NCI-H748 treated with DMSO at 0.1 percent for 48 hours (cell line): Measurements from ENCODE around the gene HERPUD1.
"Not testable (repeated sequence)": the region's sequence is repeated elsewhere in the genome, so short reads cannot be mapped to it uniquely, and the experiment has no call there.

Experiments
- DNase-seq: peaks from one replicate; lab custom pipeline; 2025; lab: John Stamatoyannopoulos, UW

HERPUD1 gene

DNA sequence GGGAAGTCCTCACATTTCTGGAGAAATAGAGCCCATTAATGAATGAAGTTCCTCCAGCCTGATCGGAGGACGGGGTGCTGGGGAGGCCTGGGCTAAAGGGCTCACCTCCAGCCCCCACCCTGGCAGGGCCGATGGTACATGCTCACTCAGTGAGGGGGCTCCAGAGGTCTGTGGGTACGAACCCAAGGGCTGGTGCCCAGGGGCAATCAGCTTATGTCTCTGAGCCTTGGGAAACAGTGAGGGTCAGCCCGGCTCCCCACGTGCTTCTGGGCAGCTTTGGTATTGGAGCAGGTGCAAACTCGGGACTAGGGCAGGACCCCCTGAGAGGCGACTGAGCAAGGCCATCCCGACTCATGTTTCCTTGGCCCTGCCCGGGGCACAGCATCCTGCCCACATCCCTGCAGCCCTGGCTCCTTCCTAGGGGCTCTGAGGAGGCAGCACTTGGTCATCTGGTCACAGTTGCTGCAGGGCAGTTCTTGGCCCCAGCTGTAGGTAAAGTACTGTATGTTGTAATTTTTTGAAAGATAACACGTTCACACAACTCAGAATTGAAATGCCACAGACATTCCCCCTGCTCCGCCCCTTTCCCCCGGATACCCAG, 28.8 kb downstream of the HERPUD1 start:
- DNase-seq, result no peak

DNA sequence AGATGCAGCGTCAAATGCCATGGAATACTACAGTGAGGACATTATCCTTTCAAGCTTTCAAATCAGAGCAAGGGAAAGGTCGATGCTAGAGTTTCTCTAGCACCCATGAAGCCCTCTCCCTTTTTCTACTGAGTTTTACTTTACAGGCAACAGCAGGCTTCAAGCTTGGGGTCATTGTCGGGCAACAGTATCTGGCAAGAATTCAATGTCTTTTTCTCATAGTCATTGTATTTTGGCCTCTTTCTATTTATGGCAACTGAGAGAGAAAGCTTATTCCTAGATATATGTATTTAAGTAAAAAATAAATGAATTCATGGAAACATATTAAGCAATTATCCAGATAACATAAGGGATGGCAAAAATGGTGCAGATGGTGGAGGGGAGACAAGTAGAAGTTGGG, 29.4 kb downstream of the HERPUD1 start:
- no peak for DNase-seq

DNA sequence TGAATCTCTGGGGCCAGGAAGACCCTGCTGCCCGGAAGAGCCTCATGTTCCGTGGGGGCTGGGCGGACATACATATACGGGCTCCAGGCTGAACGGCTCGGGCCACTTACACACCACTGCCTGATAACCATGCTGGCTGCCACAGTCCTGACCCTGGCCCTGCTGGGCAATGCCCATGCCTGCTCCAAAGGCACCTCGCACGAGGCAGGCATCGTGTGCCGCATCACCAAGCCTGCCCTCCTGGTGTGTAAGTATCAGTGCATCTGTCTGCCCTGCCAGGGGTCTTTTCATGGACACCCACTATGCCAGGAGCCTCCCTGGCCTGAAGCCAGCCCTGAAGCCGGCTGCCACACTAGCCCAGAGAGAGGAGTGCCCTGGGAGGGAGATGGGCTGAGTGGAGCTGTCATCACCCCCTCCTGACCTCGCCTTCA, 29.9 kb downstream of the HERPUD1 start, which contains the start of gene CETP:
CETP (plus strand) TSS at position 100 of the 431 bp plus-strand sequence; CDS start at position 130, 30 bp downstream.
- DNase-seq, result no peak

DNA sequence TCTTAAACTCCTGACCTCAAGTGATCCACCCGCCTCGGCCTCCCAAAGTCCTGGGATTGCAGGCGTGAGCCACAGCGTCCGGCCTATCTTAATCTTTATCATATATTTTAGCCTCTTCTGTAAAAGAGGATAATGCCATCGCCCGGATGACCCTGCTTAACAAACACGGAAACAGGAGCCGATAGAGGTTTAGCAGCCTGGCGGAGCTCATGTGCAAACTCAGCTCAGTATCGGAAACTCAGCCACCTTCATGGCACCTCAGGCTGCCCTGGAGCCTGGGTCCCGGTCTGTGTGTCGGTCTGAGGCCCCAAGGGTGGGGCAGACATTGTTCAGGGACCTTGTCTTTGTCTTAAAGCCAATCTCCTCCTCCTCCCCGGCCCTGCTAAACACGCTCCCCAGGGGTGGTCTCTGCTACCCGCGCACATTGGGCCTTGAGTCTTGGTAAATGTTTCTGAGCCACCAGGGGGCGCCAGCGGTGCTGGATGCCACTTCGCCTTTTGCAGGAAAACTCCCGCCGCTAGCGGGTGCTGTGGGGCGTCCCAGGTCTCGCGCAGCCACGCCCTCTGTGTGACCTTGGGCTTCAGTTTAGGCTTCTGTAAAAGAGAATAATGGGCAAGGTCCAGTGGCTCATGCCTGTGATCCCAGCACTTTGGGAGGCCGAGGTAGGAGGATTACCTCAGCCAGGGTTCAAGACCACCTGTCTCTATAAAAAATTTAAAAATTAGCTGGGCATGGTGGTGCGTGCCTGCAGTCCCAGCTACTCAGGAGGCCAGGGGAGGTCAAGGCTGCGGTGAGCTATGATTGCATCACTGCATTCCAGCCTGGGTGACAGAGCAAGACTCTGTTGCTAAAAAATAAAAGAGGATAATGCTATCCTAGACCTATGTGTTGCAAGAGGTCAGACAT, 32.6 kb downstream of the HERPUD1 start:
- no peak for DNase-seq

DNA sequence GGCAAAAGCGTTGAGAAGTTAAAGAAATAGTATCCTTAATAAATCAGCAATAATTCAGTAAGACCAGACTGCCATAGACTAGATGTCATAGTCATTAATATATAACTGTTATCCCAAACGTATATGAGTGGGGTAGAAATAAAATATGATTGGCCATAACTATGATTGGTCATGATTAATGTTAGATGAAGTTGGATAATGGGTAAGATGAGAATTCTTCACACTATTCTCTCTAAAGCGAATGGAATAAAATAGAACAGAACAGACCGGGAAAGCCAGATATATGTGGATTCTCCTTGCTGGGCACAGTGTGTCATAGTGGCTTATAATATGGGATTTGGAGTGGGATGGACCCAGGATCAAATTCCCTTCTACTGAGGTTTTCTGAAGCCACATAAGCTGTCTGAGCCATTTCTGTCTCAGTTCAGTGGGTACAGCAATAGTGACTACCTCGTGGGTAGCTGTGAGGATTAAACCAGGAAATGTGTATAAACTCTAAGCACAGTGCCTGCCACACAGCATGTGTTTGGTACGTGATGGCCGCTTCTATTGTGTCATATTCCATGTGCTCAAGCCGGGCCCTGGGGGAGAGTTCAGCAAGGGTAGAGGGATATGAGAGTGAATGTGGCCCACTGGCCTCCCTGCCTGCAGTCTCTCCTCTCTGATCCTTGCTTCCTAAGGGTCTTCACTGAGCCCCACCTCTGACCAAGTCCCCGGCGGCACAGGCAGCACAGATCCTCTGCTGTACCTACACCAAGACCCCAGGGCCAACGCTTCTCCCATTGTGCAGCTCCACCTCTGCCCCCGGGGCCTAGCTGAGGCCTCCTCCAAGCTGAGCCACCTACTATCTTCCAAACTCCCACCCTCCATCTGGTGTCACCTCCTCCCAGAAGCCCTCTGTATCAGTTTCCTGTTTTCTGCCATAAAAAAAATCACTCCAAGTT, 33.5 kb downstream of the HERPUD1 start:
- DNase-seq, result no peak

DNA sequence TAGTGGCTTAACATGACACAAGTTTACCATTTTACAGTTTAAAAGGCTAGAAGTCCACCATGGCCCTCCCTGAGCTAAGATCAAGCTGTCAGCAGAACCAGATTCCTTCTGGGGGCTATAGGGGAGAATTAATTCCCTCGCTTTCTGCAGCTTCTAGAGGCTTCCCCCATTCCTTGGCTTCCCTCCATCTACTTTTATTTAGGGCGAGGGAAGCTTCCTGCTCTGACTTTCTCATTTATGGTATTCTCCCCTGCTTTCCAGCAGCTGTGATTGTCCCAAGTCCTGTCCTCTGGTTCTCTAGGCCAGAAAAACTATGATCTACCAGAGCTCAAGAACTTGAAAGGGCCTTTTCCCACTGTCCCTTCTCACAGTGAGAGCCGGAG, 34.1 kb downstream of the HERPUD1 start:
- no peak for DNase-seq

DNA sequence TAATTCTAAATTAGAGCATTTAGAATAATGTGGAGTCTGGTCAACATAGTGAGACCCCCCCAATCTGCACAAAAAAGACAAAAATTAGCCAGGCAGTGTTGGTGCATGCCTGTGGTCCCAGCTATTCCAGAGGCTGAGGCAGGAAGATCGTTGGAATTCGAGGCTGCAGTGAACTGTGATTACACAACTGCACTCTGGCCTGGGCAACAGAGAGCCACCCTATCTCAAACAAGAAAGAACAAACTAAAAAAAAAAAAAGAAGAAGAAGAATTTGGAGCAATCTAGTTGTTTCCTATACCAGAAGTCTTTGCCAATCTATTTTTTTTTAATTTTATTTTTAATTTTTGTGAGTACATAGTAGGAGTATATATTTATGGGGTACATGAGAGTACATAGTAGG, 35.8 kb downstream of the HERPUD1 start:
- no peak for DNase-seq

DNA sequence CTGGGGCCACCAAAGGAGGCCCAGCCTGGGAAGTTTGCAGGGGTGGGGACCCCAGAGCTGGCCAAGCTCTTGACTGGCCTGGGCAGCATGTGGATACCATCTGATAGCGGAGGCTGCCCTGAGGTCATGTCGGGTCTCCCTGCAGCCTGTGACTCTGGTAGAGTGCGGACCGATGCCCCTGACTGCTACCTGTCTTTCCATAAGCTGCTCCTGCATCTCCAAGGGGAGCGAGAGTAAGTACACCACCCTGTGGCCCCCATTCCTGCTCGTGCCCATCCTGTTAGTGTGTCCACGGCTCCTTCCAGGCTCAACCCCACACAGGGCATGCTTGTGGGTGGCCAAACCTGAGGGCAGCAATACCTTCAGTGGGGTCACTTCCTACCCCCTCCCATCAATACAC, 37.8 kb downstream of the HERPUD1 start:
- DNase-seq, result no peak

DNA sequence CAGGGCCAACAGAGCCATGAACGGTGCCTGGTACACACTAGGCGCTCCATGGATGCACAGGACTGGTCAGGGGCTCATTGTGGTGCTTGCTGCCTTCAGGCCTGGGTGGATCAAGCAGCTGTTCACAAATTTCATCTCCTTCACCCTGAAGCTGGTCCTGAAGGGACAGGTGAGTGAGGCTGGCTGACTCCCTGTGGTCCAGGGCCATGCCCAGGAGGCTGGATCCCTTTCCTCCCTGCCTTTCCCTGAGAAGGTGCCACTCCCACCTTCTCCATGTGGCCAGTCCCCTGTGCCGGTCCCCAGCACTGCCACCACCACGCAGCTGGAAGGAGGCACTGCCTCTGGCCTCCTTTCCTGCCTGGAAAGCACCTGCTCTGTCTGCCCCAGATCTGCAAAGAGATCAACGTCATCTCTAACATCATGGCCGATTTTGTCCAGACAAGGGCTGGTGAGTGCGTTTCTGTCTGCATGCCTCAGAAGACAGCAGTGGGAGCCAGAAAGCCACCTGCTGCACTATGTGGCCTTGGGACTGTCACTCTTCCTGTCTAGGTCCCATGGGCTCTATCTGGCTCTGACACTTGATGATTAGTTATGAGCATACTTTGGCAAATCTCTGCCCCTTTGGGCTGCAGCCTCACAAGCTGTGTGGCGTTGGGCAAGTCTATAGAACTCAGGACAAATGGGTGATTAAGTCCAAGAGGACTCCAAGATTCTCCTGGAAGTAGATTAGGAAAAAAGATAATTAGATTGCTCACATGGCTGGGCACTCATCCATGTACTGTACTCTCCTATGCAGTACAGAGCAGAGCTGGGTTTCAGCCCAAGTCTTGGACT, 39.2 kb downstream of the HERPUD1 start:
- DNase-seq, result no peak

DNA sequence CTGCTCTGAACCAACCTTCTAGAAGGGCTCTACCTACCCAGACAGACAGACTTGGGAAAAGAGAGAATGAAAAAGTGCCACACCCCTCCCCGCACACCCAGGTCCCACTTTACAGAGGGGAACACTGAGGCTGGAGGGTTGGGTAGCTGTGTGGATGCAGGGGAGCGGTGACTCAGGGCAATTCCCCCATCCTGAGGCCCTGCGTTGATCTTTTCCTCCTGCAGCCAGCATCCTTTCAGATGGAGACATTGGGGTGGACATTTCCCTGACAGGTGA, 39.8 kb downstream of the HERPUD1 start:
- DNase-seq, result no peak

DNA sequence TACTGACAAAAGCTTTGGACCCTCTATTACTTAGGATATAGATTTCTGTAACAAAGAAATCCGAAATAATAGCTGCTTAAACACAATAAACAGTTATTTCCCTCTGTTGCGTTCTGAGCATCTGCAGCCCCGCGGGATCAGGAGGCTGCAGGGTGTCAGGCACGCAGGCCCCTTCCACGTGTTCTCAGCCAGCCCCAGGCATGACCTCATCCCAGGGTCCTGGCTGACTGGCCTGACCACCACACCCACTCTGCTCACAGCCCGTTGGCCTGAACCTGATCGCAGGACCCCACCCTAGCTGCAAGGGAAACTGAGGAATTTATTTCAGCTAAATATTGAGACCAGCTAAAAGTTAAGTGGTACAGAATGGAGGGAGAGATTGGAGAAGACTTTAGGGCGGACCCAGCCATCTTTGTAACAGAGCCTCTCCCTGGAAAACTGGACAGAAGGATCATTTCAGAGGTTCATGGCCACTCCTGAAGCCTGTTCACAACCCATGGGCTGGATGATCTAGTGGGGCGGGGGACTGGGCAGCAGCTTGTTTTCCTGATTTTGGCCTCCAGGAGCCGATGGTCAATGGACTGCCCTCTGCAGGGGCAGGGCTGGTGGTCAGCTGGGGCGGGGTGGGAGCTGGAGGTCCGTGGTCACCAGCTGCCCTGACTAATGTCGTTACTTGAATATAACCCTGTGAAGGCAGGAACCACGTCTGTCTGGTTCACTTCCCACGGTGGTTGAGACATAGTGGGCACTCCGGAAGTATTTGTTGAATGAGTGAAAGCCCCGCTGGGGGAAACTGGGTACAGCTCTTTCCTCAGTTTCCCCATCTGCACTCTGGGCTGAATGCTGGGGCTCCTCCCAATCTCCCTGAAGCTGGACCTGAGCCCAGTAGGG, 40.7 kb downstream of the HERPUD1 start:
- DNase-seq, result no peak

DNA sequence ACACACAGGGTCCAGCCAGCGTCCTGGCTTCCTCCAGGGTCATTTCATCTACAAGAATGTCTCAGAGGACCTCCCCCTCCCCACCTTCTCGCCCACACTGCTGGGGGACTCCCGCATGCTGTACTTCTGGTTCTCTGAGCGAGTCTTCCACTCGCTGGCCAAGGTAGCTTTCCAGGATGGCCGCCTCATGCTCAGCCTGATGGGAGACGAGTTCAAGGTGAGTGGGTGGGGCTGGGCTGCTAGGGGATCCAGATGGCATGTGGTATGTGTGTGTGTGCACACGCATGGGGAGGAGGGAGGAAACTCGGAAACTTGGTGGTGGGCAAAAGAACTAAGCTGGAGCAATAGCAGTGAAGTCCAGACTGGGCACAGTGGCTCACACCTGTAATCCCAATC, 41.4 kb downstream of the HERPUD1 start:
- DNase-seq, result no peak

DNA sequence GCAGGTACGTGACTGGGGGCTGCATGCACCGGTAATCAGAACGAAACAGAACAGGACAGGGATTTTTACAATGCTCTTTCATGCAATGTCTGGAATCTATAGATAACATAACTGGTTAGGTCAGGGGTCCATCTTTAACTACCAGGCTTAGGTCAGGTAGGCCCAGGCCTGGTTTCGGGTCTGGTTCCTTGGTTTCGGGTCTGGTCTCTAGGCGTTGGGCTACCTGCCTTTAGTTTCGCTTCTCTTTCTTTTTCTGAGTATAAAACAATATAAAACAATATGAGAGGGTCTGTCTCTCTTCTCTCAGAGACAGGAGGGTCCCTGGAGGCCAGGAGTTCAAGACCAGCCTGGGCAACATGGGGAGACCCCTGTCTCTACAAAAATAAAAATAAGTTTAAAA, 42.0 kb downstream of the HERPUD1 start:
- DNase-seq, result not testable (repeated sequence)

DNA sequence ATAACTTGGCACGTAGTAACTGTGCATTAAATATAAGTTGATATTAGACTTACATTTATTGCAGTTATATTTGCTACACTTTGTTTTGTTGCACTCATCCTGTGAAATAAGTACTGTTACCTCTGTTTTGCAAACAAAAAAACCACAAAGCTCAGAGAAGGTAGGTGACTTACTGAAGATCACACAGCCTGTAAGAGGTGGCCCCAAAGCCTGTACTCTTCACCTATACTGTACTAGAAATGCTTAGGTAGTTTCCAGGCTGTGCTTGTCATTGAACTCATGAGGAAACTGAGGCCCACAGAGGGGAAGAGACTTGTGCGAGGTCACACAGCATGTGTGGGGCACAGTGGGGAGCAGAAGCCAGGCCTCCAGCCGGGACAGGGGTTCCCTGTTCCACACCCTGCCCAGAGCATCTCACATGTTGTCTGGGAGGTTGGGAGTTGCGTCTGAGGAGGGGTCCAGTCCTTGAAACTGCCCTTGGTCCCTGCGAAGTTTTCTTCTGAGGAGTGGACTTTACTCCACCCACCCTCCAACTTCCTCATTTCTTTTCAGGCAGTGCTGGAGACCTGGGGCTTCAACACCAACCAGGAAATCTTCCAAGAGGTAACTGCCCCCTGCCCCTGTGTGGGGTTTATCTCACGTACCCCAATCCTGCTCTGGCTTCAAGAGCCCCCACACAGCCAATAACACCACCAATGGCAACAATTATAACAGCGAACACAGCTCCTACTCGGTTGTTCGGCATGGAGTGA, 42.8 kb downstream of the HERPUD1 start:
- DNase-seq, result no peak

DNA sequence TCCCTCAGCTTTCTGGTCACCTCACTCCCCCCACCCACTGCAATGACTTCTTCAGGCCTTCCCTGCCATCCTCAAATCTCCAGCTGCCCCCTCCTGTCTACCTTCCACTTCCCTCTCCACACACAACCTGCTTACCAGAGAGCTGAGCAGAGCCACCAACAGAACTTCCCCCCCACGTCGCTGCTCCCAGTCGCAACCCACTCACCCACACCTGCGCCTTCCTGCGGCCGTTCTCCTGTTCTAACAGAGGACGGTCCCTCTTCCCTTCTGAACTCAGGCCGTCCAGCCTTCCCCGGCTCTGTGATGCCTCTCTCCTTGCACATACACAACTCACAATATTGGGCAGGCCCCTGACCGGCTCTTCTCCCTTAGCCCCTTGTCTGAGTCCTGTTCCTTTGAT, 43.8 kb downstream of the HERPUD1 start:
- DNase-seq, result no peak

DNA sequence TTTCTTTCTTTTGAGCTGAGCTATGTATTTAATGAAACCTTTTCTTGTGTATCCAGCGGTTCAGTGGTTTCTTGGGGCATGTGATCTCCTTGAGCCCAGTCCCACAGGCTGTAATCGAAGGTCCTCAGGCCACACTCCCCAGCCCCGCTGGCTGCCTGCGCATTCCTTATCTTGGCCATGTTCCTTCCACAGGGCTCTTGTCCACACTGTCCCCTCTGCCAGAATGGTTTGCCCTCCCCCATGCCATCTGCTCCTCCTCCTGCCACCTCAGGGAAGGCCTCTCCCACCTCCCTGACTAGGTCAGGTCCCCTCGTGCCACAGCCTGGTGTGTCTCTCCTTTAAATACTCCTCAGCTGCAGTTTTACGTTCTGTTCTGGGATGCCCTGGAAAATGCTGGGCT, 45.3 kb downstream of the HERPUD1 start:
- DNase-seq, result no peak

DNA sequence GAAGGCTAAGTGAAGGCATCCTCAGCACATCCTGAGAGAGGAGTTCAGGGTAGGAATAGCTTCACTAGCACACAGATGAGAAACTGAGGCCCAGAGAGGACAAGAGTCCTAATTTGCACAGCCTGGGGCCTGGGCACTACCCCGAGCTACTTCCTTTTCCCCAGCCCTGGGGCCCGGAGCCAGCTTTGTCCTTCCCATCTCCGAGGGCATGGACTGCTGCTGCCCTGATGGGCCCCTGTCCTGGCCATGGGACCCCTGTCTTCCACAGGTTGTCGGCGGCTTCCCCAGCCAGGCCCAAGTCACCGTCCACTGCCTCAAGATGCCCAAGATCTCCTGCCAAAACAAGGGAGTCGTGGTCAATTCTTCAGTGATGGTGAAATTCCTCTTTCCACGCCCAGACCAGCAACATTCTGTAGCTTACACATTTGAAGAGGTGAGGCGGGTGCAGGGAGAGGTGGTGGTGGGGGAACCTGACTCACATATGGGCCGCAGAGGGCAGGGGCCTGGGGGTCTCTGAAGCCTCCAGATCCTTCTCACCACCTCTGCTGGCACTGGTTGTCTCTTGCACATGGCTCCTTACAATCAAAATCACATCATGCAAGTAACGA, 46.0 kb downstream of the HERPUD1 start:
- no peak for DNase-seq

DNA sequence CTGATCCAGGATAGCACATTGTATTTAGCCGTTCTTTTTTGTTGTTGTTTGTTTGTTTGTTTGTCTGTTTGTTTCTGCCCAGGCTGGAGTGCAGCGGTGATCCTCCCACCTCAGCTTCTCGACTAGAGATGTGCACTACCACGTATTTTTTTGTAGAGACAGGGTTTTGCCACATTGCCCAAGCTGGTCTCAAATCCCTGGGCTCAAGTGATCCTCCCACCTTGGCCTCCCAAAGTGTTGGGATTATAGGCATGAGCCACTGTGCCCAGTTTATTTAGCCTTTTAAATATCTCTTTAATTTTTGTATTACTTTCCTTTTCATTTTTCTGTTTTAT, 48.2 kb downstream of the HERPUD1 start:
- no peak for DNase-seq
